ENCODE results near the gene WAPL. TPM values are rescaled to one million over a fixed set of nuclear protein-coding genes. Genes with fewer than 3 reads are reported as not detected.

WAPL gene
- total and polyA plus RNA-seq, 2 donors (not counting 1 experiment from before 2014, with no cell fraction given), result 8.3 to 42.8 TPM

DNA sequence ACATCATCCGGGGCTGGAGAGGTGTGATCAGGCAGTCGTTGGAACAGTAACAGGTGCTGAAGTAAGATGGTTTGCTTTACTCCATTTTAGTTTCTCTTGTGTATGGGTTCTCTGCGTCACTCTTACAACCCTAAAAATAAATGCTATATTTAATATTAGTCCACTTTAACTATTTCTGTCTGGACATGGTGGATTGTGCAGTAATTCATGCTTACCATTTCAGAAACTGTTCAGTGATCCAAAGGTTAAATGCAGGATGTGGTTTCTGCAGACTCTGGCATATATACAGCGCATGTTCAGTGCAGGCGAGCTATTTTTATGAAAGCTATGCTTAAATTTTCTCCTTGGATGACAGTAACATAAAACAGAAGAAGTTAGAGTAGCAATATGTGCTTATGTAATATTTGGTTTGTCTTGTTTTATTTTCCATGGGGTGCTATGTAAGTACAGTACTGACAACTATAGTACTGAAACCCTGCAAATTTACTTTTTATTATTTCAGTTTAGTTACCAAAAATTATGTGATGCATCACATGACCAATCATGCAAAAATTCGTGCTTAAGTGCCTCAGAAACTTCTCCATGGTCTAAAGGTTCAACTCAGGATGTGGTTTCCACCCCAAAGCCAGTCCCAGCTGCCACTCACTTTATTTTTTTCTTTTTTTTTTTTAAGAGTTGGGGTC lies 108.4 kb downstream of the WAPL start:
- TF ChIP-seq EZH2 (IDR thresholded peaks at IDR 0.05; ENCODE audit: borderline replicate concordance, insufficient read depth, low read depth, low read length, poor library complexity, severe bottlenecking) (no peak), CTCF (IDR thresholded peaks at IDR 0.05) (no peak)
- Histone ChIP-seq H3K79me2 (ENCODE audit: control insufficient read depth, insufficient read depth, low read length) (no peaks in the 10 kb centered on the region), H3K9me3 (ENCODE audit: control extremely low read depth in 1 of 3, control insufficient read depth in 2 of 3, insufficient read depth in 1 of 3, low read length in 2 of 3) (peaks cover 0 to 8% (median 4%) of the 10 kb centered on the region in 3 donors), H3K27me3 (replicated peaks in 1 of 4; ENCODE audit: control extremely low read depth in 1 of 4, control insufficient read depth in 3 of 4, insufficient read depth in 4 of 4, low read length in 3 of 4) (no peaks in the 10 kb centered on the region), H3K4me1 (ENCODE audit: control insufficient read depth in 2 of 2, insufficient read depth in 2 of 2, low read length in 2 of 2) (peaks cover 38 to 45% of the 10 kb centered on the region in 2 donors), H3K36me3 (replicated peaks in 1 of 2; ENCODE audit: control extremely low read depth in 1 of 2, control insufficient read depth in 1 of 2, extremely low read depth in 1 of 2, insufficient read depth in 2 of 2, low read length in 1 of 2) (no peaks in the 10 kb centered on the region), H2AFZ (ENCODE audit: insufficient read depth, low read depth, low read length, poor library complexity, severe bottlenecking) (peak overlapping the region; percentile 26), H4K20me1 (ENCODE audit: control insufficient read depth, insufficient read depth, low read length, poor library complexity, severe bottlenecking) (no peaks in the 10 kb centered on the region), H3K27ac (ENCODE audit: low read length in 2 of 2) (peak overlapping the region; percentile 43 to 61), H3K9ac (ENCODE audit: low read length) (peak overlapping the region; percentile 49), H3K4me2 (replicated peaks; ENCODE audit: low read depth, low read length, poor library complexity, severe bottlenecking) (peak overlapping the region; percentile 72), H3K4me3 (ENCODE audit: control extremely low read depth in 1 of 5, extremely low read depth in 1 of 5, insufficient read depth in 1 of 5, low read depth in 2 of 5, low read length in 4 of 5) (peak overlapping the region in 4 of 5 experiments; percentile 1 to 51 (median 32))
- peak; percentile 85 for ATAC-seq (ENCODE audit: low read depth)
- POLR2A ChIA-PET, result interaction anchor here (0.9 to 1.0 kb wide), 2 partner anchors 13 to 109 kb away, joined by 3 to 8 read pairs; partner anchors contain the start of gene WAPL
- Mint-ChIP-seq H3K27ac (peak overlapping the region; percentile 87), H3K4me1 (peaks cover 45% of the 10 kb centered on the region), H3K27me3 (peaks cover 4% of the 10 kb centered on the region), H3K9me3 (ENCODE audit: insufficient read depth) (peaks cover 2% of the 10 kb centered on the region), H3K4me3 (peak overlapping the region; percentile 80)
- 0% methylated on average over 1 of the region's 6 CpGs for WGBS (ENCODE audit: insufficient coverage)
- CTCF ChIA-PET, result interaction anchor here (0.6 to 4.6 kb wide), 5 partner anchors 12 to 172 kb away, joined by 3 to 50 read pairs (median 5); partner anchors contain the start of gene WAPL
- DNase-seq, result peak; percentile 83
- intact Hi-C loops (cut with micrococcal nuclease), result loop anchor here (1.0 to 2.0 kb wide), 3 partner anchors 13 to 108 kb away; partner anchors contain the start of gene WAPL
